CD4-positive, alpha-beta T cell treated with Interleukin-21 for 1 hour (primary cell): ENCODE data around the gene NOTO.
"Not testable (repeated sequence)": the region's sequence is repeated elsewhere in the genome, so short reads cannot be mapped to it uniquely, and the experiment has no call there.

Experiments
- DNase-seq: peaks from one replicate; pipeline ENCODE4 v3.0.0-alpha.2; 2020

NOTO gene

GRCh38 chr2:73202156-73203054 is at the start of gene NOTO:
TSS of gene NOTO (plus strand) at chr2:73202574. CDS start at chr2:73202667, 93 bp downstream.
- DNase-seq: no peak

GRCh38 chr2:73156539-73157124 is 45.7 kb upstream of the NOTO start:
- DNase-seq: peak; percentile 32

DNA sequence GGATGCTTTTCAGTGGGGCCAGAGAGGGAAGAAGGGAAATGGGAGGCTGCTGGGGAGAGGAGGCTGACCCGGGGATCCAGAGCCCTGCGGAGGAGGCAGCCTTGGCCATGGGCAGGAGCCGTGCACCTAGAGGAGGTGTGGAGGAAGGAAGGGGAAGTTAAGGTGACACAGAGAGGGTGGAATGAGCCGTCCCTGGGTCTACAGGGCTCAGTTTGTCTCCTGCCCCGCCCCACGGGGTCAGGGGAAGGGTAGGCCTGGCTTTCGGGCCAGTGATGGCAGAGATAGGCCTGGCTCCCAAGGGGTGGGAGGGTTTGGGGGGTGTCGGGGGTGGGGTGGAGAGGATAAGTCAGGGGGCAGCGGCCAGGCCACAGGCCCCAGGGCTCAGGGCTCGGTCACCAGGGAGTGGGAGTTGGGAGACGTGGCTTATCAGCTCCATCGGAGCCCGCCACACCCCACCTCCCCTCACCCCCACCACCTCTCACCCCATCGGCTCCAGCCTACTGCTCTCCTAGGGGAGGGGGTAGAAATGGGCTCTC is 39.5 kb upstream of the NOTO start:
- no peak for DNase-seq

GRCh38 chr2:73163483-73164367 is 38.6 kb upstream of the NOTO start:
- peak; percentile 66 for DNase-seq

DNA sequence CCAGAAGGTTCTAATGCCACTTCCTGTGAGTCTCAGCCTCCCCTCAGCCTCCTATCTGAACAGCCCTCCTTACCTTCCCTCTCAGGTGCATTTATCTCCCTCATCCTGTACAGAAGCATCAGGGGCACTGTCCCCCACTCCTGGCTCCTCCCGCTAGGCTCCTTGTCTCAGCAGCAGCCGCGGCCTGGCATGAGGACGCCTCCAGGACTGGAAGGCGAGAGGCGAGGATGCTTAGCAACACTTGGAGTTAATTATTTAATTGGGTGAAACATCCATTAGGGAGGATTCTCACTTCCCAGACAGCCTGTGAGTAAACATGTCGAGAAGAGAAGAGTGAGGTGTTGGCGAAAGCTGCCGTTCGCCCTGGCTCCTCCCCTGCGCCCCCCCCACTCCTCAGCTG is 36.4 kb upstream of the NOTO start:
- not testable (repeated sequence) for DNase-seq

GRCh38 chr2:73166813-73167212 is 35.6 kb upstream of the NOTO start:
- not testable (repeated sequence) for DNase-seq

GRCh38 chr2:73168348-73168747 is 34.0 kb upstream of the NOTO start:
- DNase-seq: not testable (repeated sequence)

- not testable (repeated sequence) for DNase-seq
Observed at GRCh38 chr2:73170341-73170740, 32.0 kb upstream of the NOTO start.

DNA sequence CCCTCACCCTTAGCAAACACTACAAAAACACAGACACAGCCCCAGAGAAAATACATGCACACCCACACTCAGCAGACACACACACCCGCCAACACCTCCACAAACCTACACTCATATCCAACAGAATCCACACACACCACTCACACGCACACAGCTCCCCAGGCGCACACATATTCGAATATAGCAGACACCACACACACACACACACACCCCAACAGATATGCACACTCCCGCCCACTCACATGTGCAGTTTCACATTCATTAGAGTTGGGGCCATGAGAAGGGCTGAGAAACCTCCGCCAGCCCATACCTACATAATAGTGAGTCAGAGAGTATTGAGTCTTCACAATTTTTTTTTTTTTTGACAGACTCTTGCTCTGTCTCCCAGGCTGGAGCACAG is 29.4 kb upstream of the NOTO start:
- no peak for DNase-seq

DNA sequence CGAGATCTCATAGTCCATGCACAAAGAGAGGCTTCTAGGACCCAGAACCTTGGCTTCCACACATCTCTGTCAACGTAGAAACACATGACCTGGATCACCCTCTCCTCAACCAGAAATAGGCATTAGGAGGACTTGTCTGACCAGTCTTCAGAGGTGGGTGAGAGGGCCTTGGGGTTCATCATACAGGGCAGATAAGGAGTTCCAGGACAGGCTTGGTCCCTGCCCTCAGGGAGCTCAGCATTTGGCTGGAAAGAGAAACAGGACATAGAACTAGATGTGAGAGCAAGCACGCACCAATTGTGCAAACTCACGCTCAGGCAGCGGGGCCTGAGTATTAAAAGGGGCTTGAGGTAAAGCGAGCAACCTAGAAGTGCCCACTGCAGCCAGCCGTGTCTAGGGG is 28.6 kb upstream of the NOTO start:
- DNase-seq: no peak

DNA sequence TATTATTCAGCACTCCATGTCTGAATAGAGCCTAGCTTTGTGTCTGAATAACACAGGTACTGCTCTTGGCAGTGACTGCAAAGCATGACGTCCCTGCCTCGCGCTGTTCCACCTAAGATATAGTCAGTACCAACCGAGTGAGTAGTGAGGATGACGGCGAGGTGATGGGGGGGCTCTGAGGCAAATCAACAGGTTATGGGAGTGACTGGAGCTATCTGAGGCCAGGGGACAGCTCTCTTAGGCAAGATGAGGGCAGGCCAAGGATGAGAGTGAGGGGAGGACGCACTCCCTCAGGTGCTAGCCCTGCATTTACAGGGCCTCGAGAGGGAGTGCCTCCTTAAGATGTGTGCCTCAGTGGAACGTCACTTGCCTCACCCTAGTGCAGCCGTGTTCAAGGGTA is 28.1 kb upstream of the NOTO start:
- no peak for DNase-seq

GRCh38 chr2:73174941-73175662 is 27.3 kb upstream of the NOTO start:
- DNase-seq: no peak

- DNase-seq: peak; percentile 64
Observed at GRCh38 chr2:73175663-73176204, 26.6 kb upstream of the NOTO start.

GRCh38 chr2:73176205-73176880 is 26.0 kb upstream of the NOTO start:
- peak; percentile 25 for DNase-seq

DNA sequence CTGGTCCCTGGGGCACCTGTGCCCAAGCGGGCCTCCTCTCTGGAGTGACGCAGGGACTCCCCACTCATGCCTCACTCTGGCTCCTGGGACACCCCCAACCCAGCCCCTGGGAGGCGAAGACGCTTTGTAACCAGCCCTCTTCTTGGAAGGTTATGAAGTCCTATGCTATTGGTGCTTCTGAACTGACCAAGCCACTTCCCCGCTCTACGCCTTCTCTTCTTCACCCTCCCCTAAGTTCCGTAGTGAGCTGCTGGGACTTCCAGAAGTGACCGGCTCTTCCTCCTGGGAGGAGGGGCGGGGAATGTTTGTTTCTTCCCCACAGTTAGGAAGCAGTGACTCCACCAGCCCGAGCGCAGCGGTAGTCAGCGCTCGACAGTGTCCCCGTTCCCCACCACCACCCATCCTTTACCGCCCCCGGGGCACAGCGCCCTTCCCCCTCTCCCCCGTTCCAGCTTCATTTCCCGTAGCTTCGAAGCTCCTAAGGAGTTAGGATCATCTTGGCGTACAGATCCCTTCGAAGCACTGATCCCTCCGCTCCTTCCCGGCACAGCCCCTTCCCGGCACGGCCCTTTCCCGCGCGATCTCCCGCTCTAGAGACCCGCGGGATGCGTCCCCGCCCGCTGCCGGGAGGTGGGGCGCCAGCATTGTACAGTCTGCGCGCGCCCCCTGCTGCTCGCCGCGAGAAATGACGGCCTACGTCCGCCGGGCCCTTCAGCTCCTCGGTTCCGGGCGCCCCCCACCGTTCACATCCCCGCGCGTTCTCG is 25.3 kb upstream of the NOTO start:
- DNase-seq: peak; percentile 87

DNA sequence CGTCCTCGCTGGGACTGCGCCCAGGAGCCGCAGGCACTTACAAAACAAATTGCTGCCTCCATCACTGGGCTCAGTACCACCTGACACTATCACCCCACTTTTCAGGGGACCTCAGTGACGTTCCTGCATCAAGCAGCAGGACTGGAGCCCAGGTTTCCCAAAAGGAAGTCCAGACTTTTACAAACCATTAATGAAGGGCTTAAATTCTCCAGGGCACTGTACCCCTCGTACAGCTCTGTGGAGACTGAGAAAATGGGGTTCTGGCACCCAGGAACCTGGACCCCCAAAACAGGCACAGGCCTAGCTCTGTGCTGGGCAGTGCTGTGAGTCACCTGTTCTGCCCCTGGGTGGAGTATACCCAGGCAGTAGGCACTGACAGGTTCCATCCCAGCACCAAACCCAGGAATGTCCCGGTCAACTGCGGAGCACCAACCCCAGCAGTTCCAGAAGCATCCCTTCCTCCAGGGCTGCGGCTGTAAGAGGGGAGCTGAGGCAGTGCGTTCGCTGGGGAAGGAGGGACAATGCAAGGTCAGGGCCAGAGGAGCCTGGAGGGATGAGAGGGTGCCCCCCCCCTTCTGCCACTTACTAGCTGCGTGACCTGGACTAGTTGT is 24.6 kb upstream of the NOTO start:
- DNase-seq: no peak

DNA sequence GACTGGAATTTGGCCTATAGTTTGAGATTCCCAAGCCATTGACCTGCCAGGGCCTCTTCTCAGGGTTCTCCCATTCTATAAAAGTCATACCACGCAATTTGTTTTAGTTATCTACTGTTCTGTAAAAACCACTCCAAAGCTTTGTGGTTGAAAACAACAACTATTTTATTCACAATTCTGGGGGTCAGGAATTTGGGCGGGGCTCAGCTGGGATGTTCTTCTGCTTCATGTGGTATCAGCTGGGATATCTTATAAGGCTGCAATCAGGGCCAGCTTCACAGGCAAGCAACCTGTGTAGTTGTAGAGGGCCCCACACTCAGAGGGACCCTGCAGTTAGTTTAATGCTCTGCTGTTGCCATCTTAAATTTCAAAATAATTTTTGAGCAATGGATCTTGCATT is 16.4 kb upstream of the NOTO start:
- DNase-seq: no peak

DNA sequence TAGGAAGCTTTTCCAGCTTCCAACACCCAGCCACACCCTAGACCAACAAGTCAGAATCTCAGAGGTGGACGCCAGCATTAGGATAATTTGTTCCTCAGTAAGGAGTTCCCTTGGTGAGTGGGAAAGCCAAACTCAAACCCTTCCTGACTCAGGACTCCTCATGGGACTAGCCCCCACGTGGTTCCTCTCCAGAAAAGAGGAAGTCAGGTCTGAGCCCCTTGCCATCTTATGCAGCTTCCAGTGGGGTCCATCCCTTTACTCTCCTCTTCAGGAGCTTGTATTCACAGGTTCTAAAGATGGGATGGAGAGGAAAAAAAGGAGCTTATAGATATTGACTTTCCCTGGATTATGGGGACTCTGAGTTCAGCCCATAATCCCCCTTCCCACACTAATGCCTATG is 14.8 kb upstream of the NOTO start:
- DNase-seq: no peak

DNA sequence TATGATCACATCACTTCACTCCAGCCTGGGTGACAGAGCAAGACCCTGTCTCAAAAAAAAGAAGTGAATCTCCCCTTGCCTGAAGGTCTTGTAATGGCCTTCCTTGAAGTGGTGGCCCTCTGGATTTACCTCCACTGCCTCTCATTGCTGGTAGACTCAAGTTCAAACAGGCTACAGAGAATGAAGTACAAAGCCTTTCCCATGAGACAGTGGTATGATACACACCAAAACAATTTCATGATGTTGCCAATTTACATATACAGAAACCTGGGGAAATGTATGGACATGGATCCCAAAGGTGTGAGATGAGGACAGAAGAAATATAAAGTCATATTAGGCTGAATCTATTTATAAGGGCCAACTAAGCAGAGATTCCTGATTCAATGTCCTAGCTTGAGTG is 4.8 kb upstream of the NOTO start:
- DNase-seq: no peak

GRCh38 chr2:73200281-73200680 is 2.1 kb upstream of the NOTO start:
- DNase-seq: not testable (repeated sequence)
